Chondrocyte (in vitro differentiated cells): ENCODE measurements around the gene IL37. TPM values are rescaled to one million over a fixed set of nuclear protein-coding genes. Genes with fewer than 3 reads are reported as not detected.
"Not testable (repeated sequence)": the region's sequence is repeated elsewhere in the genome, so short reads cannot be mapped to it uniquely, and the experiment has no call there.

ENCODE experiments used
- DNase-seq: peaks from one replicate; pipeline ENCODE4 v3.0.0; 2021; ENCODE audit warnings: mixed read lengths, low spot score
- H3K27ac Mint-ChIP-seq: one replicate; pipeline ENCODE4 v1.8.0; 2021; ENCODE audit warnings: mild to moderate bottlenecking, moderate library complexity, mixed read lengths; ENCODE audit not compliant: unreplicated experiment
- H3K27me3 Mint-ChIP-seq: 2 replicates; pipeline ENCODE4 v1.8.0; 2021; ENCODE audit warnings: low read depth, mixed read lengths
- H3K36me3 Mint-ChIP-seq: 2 replicates; pipeline ENCODE4 v1.8.0; 2021; ENCODE audit warnings: low read depth, mixed read lengths
- H3K4me1 Mint-ChIP-seq: 2 replicates; pipeline ENCODE4 v1.8.0; 2021; ENCODE audit warnings: low read depth, mild to moderate bottlenecking, mixed read lengths
- H3K4me3 Mint-ChIP-seq: one replicate; pipeline ENCODE4 v1.8.0; 2021; ENCODE audit warnings: mild to moderate bottlenecking, moderate library complexity, mixed read lengths; ENCODE audit not compliant: unreplicated experiment
- H3K9me3 Mint-ChIP-seq: 2 replicates; pipeline ENCODE4 v1.8.0; 2021; ENCODE audit warnings: low read depth, mixed read lengths
- total RNA-seq: library from RNA; stranded (reverse); gene quantifications from 3 replicates; pipeline ENCODE4 v1.2.1, GENCODE V29; 2021
- TF ChIP-seq, protein P1 (sequence below): fragments of 200-600 bp; sonication (generic); IDR thresholded peaks from 2 replicates; pipeline ENCODE4 v1.5.0; 2021; ENCODE audit warnings: antibody characterized with exemption, mild to moderate bottlenecking, moderate library complexity

Gene IL37
- total RNA-seq, 1 donor from 2014 or later: not detected

DNA sequence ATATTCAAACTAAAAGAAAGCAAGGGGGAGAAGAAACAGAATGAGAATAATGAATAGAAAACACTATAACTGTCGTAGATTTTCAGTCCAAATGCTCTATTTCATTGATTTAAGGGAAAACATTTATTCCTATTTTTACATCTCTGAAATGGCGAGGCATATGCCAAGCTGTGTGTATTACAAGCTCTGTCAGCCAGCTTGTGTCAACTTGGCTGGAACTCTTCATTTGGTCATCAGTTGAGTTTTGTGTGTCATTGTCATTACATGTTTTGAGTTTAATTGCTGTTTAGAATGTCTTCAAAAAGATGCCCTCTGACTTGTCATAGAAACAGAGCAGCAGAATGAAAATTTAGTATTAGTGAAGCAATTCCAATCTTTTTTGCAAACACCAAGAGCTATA, 8.1 kb upstream of the IL37 start:
- Mint-ChIP-seq H3K27ac (no peak overlapping the region), H3K4me3 (no peak overlapping the region), H3K27me3 (peaks cover 3% of the 10 kb centered on the region), H3K9me3 (no peaks in the 10 kb centered on the region), H3K36me3 (no peaks in the 10 kb centered on the region), H3K4me1 (no peaks in the 10 kb centered on the region)
- TF ChIP-seq, protein P1, sequence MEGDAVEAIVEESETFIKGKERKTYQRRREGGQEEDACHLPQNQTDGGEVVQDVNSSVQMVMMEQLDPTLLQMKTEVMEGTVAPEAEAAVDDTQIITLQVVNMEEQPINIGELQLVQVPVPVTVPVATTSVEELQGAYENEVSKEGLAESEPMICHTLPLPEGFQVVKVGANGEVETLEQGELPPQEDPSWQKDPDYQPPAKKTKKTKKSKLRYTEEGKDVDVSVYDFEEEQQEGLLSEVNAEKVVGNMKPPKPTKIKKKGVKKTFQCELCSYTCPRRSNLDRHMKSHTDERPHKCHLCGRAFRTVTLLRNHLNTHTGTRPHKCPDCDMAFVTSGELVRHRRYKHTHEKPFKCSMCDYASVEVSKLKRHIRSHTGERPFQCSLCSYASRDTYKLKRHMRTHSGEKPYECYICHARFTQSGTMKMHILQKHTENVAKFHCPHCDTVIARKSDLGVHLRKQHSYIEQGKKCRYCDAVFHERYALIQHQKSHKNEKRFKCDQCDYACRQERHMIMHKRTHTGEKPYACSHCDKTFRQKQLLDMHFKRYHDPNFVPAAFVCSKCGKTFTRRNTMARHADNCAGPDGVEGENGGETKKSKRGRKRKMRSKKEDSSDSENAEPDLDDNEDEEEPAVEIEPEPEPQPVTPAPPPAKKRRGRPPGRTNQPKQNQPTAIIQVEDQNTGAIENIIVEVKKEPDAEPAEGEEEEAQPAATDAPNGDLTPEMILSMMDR: no peak
- no peak for DNase-seq

DNA sequence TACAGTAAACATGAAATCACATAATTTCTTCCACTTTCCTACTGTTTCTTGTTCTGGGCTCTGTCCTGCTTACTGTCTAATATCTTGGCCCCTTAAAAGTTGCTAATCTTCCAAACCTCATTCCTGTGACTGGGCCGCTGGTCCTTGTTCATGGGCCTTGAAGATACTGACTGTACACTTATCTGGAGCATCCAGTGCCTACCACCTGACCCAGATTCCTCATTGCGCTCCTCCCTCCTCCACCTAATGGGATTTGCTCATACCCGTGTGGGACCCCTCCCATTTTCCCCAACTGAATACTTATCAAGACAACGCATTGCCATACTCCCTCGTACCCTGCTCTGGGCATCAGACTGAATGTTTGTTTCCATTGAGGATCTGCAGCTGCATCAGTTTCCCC, 6.1 kb upstream of the IL37 start:
- no peak overlapping the region for H3K27ac Mint-ChIP-seq
- H3K4me3 Mint-ChIP-seq: no peak overlapping the region
- DNase-seq: no peak
- TF ChIP-seq, protein P1: no peak
- H3K27me3 Mint-ChIP-seq: peaks cover 2% of the 10 kb centered on the region
- H3K9me3 Mint-ChIP-seq: peaks cover 3% of the 10 kb centered on the region
- no peaks in the 10 kb centered on the region for H3K4me1 Mint-ChIP-seq
- no peaks in the 10 kb centered on the region for H3K36me3 Mint-ChIP-seq

DNA sequence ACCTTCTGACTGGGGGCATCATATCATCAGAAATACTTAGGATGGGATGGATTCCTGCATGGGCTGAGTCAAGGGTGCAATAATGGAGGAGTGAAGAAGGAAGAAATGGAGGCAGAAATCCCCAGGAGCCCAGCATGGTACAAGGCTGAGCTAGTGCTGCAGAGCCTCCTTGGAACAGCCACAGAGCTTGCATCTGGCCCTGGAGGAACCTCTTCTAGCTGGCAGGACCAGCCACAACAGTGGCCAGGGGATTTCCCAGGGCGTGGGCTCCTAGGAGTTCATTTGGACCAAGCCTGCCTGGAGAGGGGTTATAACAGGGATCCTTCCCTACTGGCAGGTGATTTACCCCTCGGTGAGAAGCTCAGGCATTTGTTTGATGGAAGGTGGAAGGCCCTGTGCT, 4.7 kb upstream of the IL37 start:
- TF ChIP-seq, protein P1: no peak
- Mint-ChIP-seq H3K9me3 (peaks cover 3% of the 10 kb centered on the region), H3K27me3 (peaks cover 7% of the 10 kb centered on the region), H3K4me3 (no peak overlapping the region), H3K27ac (no peak overlapping the region), H3K4me1 (no peaks in the 10 kb centered on the region), H3K36me3 (no peaks in the 10 kb centered on the region)
- no peak for DNase-seq

DNA sequence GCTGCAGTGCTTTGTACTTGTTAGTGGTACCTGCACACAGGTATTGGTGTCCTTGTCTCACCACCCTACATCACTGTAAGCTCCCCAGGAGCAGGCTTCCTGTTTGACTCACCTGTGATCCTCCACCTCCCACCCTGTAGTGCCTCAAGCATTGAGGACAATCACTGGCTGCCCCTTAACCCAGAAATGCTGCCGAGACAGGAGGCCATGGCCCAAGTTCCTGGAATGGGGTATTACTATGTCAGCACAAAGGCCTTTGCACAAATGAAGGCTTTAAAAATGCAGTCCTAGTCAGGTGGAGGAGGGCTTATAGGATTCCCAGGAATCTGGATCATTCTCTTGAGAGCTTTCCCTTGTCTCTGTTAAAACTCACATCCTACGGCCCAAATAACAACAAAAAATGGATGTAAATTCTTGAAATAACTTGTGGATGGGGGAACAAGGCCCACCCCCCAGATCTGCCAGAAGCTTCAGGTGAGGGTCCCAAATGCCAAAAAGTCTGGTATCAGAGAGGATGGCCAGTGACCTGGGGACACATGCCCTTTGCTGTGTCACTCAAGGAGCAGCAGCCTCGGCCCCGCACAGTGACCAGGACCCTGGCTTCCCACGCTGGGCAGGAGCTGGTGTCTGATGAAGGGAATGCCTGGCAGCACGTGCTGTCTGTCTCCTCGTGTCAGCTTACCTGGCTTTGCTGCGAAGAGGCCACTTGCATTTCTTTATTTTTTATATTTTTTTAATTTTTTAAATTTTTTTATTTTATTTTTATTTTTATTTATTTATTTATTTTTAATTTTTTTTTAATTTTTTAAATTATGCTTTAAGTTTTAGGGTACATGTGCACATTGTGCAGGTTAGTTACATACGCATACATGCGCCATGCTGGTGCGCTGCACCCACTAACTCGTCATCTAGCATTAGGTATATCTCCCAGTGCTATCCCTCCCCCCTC, 3.7 kb upstream of the IL37 start:
- Mint-ChIP-seq H3K27me3 (peaks cover 11% of the 10 kb centered on the region), H3K36me3 (no peaks in the 10 kb centered on the region), H3K4me3 (no peak overlapping the region), H3K4me1 (no peaks in the 10 kb centered on the region), H3K9me3 (peaks cover 3% of the 10 kb centered on the region), H3K27ac (no peak overlapping the region)
- DNase-seq: no peak
- TF ChIP-seq, protein P1: no peak

DNA sequence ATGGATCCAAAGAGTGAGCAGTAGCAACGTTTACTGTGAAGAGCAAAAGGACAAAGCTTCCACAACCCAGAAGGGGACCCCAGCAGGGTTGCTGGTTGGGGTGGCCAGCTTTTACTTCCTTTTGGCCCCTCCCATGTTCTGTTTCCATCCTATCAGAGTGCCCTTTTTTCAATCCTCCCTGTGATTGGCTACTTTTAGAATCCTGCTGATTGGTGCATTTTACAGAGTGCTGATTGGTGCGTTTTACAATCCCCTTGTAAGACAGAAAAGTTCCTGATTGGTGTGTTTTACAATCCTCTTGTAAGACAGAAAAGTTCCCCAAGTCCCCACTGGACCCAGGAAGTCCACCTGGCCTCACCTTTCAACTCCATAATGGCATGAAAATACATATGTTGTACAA, 2.4 kb upstream of the IL37 start:
- H3K27ac Mint-ChIP-seq, H3K9me3 Mint-ChIP-seq, H3K36me3 Mint-ChIP-seq, H3K4me1 Mint-ChIP-seq, H3K4me3 Mint-ChIP-seq, DNase-seq: not testable (repeated sequence)
- H3K27me3 Mint-ChIP-seq: peaks cover 11% of the 10 kb centered on the region

DNA sequence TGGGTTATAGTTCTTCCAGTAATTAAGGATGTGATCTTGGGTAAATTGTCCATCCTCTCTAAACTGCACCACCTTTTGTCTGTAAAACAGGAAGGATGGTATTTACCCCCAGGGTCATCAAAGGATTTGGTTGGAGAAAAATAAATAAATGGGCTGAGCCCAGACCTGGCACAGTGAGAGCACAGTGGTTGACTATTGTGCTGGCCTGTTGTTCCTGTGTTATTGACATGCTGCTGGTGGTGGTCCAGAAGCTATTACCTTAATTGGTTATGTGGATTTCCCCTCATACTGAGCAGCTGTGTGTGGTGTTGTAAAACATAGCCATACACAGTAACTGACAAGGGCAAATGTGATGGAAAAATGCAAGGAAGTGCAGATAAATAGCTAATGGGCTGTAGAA, 746 bp upstream of the IL37 start:
- Mint-ChIP-seq H3K9me3 (peaks cover 3% of the 10 kb centered on the region), H3K27me3 (peaks cover 11% of the 10 kb centered on the region), H3K4me1 (no peaks in the 10 kb centered on the region), H3K36me3 (no peaks in the 10 kb centered on the region), H3K4me3 (no peak overlapping the region), H3K27ac (no peak overlapping the region)
- TF ChIP-seq, protein P1: no peak
- DNase-seq: no peak
